ENCODE data around the gene SARDH. TPM values are rescaled to one million over a fixed set of nuclear protein-coding genes. Genes with fewer than 3 reads are reported as not detected.

Gene SARDH
- polyA plus RNA-seq, 2 donors: 0.20 TPM

DNA sequence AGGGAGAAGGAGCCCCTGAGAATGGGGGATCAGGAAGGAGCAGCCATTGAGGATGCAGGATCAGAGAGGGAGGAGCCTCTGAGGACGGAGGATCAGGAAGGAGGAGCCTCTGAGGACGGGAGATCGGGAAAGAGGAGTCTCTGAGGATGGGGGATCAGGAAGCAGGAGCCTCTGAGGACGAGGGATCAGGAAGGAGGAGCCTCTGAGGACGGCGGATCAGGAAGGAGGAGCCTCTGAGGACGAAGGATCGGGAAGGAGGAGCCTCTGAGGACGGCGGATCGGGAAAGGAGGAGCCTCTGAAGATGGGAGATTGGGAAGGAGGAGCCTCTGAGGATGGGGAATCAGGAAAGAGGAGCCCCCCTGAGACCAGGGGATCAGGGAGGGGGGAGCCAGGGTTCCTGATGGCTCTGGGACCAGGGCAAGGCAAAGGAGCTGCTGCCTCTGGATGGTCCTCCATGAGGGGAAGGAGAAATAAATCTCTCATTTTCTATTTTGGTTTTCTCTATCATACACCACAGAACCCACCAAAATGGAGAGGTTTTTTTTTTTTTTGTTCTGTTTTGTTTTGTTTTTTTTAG is 22.6 kb upstream of the SARDH start:
- no peaks in the 10 kb centered on the region for H3K27me3 ChIP-seq (ENCODE audit: control insufficient read depth in 1 of 2, insufficient read depth in 2 of 2, low read length in 2 of 2)
- H3K9me3 ChIP-seq (ENCODE audit: control insufficient read depth in 2 of 2, insufficient read depth in 1 of 2, low read depth in 1 of 2, low read length in 1 of 2): no peaks in the 10 kb centered on the region
- no peak overlapping the region for H3K4me3 ChIP-seq (ENCODE audit: low read depth in 1 of 2, low read length in 2 of 2)
- 83% methylated on average over 11 of the region's 11 CpGs; no CpG with 5 or more reads in 1 of the 2 donors for WGBS, 2 donors
- no peaks in the 10 kb centered on the region for H3K4me1 ChIP-seq (ENCODE audit: control insufficient read depth in 2 of 2, insufficient read depth in 2 of 2, low read length in 1 of 2)
- H3K27ac ChIP-seq (ENCODE audit: low read depth in 2 of 2, low read length in 1 of 2): no peak overlapping the region
- peaks cover 0 to 5% of the 10 kb centered on the region in 2 donors for H3K36me3 ChIP-seq (ENCODE audit: control insufficient read depth in 2 of 2, insufficient read depth in 2 of 2, low read length in 1 of 2)

DNA sequence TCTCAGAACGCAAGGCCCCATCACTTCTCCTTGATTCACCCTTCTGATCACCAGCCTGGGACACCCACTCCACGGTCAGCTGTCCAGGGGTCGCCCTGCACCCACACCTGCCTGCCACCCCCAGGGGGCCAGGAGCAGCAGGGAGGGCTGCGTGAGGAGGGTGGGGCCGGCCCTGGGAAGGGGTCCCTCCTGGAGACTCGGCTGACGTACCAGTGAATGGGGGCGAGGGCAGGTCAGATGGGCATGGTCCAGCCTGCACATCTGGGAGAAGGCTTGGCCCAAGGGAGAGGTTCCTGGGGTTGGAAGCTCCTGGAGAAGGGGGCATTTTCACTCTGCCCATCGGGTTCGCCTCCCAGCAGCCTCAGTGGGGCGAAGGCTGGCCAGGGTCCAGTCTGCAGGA is 21.8 kb upstream of the SARDH start:
- Histone ChIP-seq H3K9me3 (ENCODE audit: control insufficient read depth in 2 of 2, insufficient read depth in 1 of 2, low read depth in 1 of 2, low read length in 1 of 2) (no peaks in the 10 kb centered on the region), H3K27ac (ENCODE audit: low read depth in 2 of 2, low read length in 1 of 2) (no peak overlapping the region), H3K4me1 (ENCODE audit: control insufficient read depth in 2 of 2, insufficient read depth in 2 of 2, low read length in 1 of 2) (no peaks in the 10 kb centered on the region), H3K4me3 (ENCODE audit: low read depth in 1 of 2, low read length in 2 of 2) (no peak overlapping the region), H3K27me3 (ENCODE audit: control insufficient read depth in 1 of 2, insufficient read depth in 2 of 2, low read length in 2 of 2) (no peaks in the 10 kb centered on the region), H3K36me3 (ENCODE audit: control insufficient read depth in 2 of 2, insufficient read depth in 2 of 2, low read length in 1 of 2) (peaks cover 0 to 5% of the 10 kb centered on the region in 2 donors)
- 86 to 96% methylated on average over 3 to 11 of the region's 11 CpGs for WGBS, 2 donors

DNA sequence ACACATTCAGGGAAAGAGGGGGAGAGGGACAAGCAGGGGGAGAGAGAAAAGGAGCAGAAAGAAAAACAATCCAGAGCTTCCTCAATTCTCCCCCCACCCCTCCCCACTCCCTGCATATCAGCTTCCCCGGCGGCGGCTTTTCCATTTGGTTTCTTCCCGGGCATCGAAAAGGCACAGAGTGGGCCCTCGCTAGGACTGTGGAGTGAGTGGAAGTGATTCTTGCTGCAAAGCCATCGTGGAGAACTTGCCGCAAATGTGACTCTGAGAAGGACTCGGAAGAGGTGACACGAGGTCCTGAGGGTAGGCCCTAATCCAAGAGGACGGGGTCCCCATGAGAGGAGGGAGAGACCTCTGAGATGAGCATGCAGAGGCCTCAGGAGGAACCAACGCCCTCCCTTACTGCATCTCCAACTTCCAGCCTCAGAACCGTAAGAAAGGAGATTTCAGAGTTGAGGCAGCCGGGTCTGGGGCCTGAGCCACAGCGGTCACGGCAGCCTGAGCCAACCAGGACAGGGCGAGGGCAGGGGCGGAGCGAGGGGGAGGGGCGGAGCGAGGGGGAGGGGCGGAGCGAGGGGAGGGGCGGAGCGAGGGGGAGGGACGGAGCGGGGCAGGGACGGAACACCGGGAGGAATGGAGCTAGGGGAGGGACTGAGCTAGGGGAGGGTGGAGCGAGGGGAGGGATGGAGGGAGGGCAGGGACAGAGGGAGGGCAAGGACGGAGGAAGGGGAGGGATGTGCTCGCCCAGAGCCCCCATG is 21.2 kb upstream of the SARDH start:
- WGBS, 2 donors: 59 to 83% methylated on average over 28 to 32 of the region's 32 CpGs
- Histone ChIP-seq H3K36me3 (ENCODE audit: control insufficient read depth in 2 of 2, insufficient read depth in 2 of 2, low read length in 1 of 2) (peaks cover 0 to 5% of the 10 kb centered on the region in 2 donors), H3K4me1 (ENCODE audit: control insufficient read depth in 2 of 2, insufficient read depth in 2 of 2, low read length in 1 of 2) (no peaks in the 10 kb centered on the region), H3K27me3 (ENCODE audit: control insufficient read depth in 1 of 2, insufficient read depth in 2 of 2, low read length in 2 of 2) (no peaks in the 10 kb centered on the region), H3K27ac (ENCODE audit: low read depth in 2 of 2, low read length in 1 of 2) (no peak overlapping the region), H3K9me3 (ENCODE audit: control insufficient read depth in 2 of 2, insufficient read depth in 1 of 2, low read depth in 1 of 2, low read length in 1 of 2) (no peaks in the 10 kb centered on the region), H3K4me3 (ENCODE audit: low read depth in 1 of 2, low read length in 2 of 2) (no peak overlapping the region)

DNA sequence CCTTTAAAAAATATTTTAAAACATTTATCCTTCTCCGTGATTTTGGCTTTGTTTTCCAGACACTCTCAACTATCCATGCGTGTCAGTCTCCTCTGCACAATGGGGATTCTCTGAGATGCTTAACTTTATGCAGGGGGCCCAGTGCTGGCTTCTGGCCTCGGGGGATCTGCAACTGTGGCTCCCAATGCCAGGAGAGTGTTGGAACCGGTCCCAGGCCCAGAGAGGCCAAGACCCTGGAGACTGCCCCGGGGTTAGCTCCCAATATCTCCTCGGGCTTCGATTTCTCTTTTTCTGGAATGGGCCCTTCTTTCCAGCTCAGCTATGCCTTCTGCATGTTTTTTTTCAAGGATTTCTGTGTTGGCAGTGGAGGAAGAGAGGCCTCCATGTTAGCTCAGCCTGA is 20.1 kb upstream of the SARDH start:
- WGBS, 2 donors: 83% methylated on average over 7 of the region's 7 CpGs

DNA sequence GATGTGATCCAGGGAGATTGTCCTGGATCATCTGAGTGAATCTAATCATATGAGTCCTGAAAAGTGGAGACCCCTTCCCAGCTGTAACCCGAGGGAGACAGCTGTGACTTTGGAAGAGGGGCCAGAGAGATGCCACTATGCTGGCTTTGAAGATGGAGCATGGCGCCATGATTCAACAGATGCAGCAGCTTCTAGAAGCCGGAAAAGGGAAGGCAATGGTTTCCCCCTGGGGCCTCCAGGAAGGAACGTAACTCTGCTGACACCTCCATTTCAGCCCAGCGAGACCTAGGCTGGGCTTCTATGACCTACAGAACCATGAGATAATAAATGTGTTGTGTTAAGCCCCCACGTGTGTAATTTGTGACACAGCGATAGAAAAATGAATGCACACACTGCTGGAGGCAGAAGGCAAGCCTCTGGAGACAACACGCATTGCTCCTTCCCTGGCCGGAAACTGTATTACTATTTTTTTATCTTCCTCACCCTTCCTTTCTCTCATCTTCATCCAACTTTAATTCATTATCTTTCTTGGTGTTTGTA is 16.6 kb upstream of the SARDH start:
- H3K4me1 ChIP-seq (ENCODE audit: control insufficient read depth in 2 of 2, insufficient read depth in 2 of 2, low read length in 1 of 2): no peaks in the 10 kb centered on the region
- no peaks in the 10 kb centered on the region for H3K36me3 ChIP-seq (ENCODE audit: control insufficient read depth in 2 of 2, insufficient read depth in 2 of 2, low read length in 1 of 2)
- H3K27ac ChIP-seq (ENCODE audit: low read depth in 2 of 2, low read length in 1 of 2): no peak overlapping the region
- 51 to 58% methylated on average over 9 of the region's 9 CpGs for WGBS, 2 donors
- no peak overlapping the region for H3K4me3 ChIP-seq (ENCODE audit: low read depth in 1 of 2, low read length in 2 of 2)
- no peaks in the 10 kb centered on the region for H3K9me3 ChIP-seq (ENCODE audit: control insufficient read depth in 2 of 2, insufficient read depth in 1 of 2, low read depth in 1 of 2, low read length in 1 of 2)
- no peaks in the 10 kb centered on the region for H3K27me3 ChIP-seq (ENCODE audit: control insufficient read depth in 1 of 2, insufficient read depth in 2 of 2, low read length in 2 of 2)

More for the DNA sequence above, 20.1 kb upstream of the SARDH start:
- no peak overlapping the region for H3K4me3 ChIP-seq (ENCODE audit: low read depth in 1 of 2, low read length in 2 of 2)
- H3K4me1 ChIP-seq (ENCODE audit: control insufficient read depth in 2 of 2, insufficient read depth in 2 of 2, low read length in 1 of 2): no peaks in the 10 kb centered on the region
- peaks cover 0 to 1% of the 10 kb centered on the region in 2 donors for H3K36me3 ChIP-seq (ENCODE audit: control insufficient read depth in 2 of 2, insufficient read depth in 2 of 2, low read length in 1 of 2)
- no peaks in the 10 kb centered on the region for H3K27me3 ChIP-seq (ENCODE audit: control insufficient read depth in 1 of 2, insufficient read depth in 2 of 2, low read length in 2 of 2)
- H3K27ac ChIP-seq (ENCODE audit: low read depth in 2 of 2, low read length in 1 of 2): no peak overlapping the region
- H3K9me3 ChIP-seq (ENCODE audit: control insufficient read depth in 2 of 2, insufficient read depth in 1 of 2, low read depth in 1 of 2, low read length in 1 of 2): no peaks in the 10 kb centered on the region

DNA sequence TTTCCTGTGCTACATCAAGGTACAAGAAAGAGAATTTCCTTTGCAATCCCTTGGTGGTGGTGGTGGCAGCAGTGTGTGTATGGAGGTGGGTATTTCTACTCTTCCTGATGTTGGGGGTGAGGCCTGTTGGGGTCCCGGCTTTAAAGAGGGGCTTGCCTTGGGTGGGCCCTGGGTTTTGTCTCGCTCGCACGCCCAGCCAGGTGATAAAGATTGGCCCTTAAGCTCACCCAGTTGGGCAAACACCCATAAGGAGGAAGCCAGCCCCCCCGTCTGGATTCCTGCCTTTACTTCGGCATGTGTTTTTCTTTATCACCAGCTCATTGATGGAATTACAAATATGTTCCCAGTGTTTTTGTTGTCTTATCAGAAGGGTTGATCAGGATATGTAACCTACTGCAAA is 16.0 kb upstream of the SARDH start:
- H3K9me3 ChIP-seq (ENCODE audit: control insufficient read depth in 2 of 2, insufficient read depth in 1 of 2, low read depth in 1 of 2, low read length in 1 of 2): no peaks in the 10 kb centered on the region
- H3K4me1 ChIP-seq (ENCODE audit: control insufficient read depth in 2 of 2, insufficient read depth in 2 of 2, low read length in 1 of 2): no peaks in the 10 kb centered on the region
- no peak overlapping the region for H3K4me3 ChIP-seq (ENCODE audit: low read depth in 1 of 2, low read length in 2 of 2)
- WGBS, 2 donors: 87 to 95% methylated on average over 6 of the region's 6 CpGs
- no peak overlapping the region for H3K27ac ChIP-seq (ENCODE audit: low read depth in 2 of 2, low read length in 1 of 2)
- H3K27me3 ChIP-seq (ENCODE audit: control insufficient read depth in 1 of 2, insufficient read depth in 2 of 2, low read length in 2 of 2): no peaks in the 10 kb centered on the region
- H3K36me3 ChIP-seq (ENCODE audit: control insufficient read depth in 2 of 2, insufficient read depth in 2 of 2, low read length in 1 of 2): no peaks in the 10 kb centered on the region

DNA sequence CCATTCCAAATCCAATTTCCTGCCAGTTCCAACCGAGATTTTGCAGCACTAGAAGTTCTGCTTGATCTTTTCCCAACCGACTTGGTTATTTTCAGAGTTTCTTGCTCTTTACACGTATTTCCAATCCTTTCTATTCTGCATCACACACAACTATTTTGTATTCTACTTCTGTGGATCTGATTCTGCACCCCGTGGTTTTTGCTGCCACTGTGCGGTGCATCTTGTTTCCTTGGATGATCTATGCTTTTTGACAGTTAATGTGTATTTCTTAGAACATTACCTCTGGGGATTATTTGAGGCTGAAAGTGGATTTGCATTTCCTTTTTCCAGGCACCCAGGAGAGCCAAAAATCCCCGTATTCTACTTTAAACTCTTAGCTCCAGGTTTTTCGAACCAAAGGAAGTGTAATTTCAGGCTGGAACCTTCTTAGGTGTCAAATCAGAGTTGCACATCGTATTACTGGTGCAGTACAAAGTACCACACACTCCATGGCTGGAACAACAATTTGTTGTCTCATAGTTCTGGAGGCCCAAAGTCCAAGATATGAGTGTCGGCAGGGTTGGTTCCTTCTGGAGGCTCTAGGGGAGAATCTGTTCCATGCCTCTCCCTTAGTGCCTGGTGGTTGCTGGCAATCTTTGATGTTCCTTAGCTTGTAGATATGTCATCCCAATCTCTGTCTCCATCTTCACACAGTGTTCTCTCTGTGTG is 14.7 kb upstream of the SARDH start:
- WGBS, 2 donors: 65 to 74% methylated on average over 9 of the region's 9 CpGs

DNA sequence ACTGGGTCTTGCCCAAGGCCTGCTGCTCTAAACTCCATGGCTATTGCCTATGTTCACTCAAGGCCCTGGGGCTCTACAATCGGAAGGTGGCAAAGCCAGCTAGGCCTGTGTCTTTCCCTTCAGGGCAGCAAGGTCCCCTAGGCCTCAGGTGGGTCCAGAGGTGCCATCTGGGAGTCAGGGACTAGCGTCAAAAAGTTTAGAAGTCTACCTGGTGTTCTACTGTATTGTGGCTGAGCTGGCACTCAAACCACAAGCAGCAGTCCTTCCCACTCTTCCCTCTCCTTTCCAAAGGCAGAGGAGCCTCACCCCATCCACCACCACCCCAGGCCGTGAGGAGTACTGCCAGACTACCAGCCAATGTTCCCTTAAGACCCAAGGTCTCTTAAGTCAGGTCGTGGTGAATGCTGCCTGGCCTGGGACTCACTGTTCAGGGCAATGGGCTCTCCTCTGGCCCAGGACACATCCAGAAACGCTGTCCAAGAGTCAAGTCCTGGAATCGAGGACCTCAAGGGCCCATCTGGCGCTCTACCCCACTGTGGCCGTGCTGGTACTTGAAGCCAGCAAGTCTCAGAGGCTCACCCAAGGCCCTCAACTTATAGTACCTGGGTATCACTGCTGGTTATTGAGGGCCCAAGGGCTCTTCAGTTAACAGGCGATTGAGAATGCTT is 13.0 kb upstream of the SARDH start:
- Histone ChIP-seq H3K4me3 (ENCODE audit: low read depth in 1 of 2, low read length in 2 of 2) (no peak overlapping the region), H3K27ac (ENCODE audit: low read depth in 2 of 2, low read length in 1 of 2) (no peak overlapping the region), H3K9me3 (ENCODE audit: control insufficient read depth in 2 of 2, insufficient read depth in 1 of 2, low read depth in 1 of 2, low read length in 1 of 2) (no peaks in the 10 kb centered on the region), H3K27me3 (ENCODE audit: control insufficient read depth in 1 of 2, insufficient read depth in 2 of 2, low read length in 2 of 2) (no peaks in the 10 kb centered on the region), H3K4me1 (ENCODE audit: control insufficient read depth in 2 of 2, insufficient read depth in 2 of 2, low read length in 1 of 2) (no peaks in the 10 kb centered on the region), H3K36me3 (ENCODE audit: control insufficient read depth in 2 of 2, insufficient read depth in 2 of 2, low read length in 1 of 2) (no peaks in the 10 kb centered on the region)
- 84% methylated on average over 9 of the region's 9 CpGs for WGBS, 2 donors

More for the DNA sequence above, 14.7 kb upstream of the SARDH start:
- H3K4me1 ChIP-seq (ENCODE audit: control insufficient read depth in 2 of 2, insufficient read depth in 2 of 2, low read length in 1 of 2): no peaks in the 10 kb centered on the region
- no peak overlapping the region for H3K27ac ChIP-seq (ENCODE audit: low read depth in 2 of 2, low read length in 1 of 2)
- no peak overlapping the region for H3K4me3 ChIP-seq (ENCODE audit: low read depth in 1 of 2, low read length in 2 of 2)
- H3K9me3 ChIP-seq (ENCODE audit: control insufficient read depth in 2 of 2, insufficient read depth in 1 of 2, low read depth in 1 of 2, low read length in 1 of 2): no peaks in the 10 kb centered on the region
- no peaks in the 10 kb centered on the region for H3K36me3 ChIP-seq (ENCODE audit: control insufficient read depth in 2 of 2, insufficient read depth in 2 of 2, low read length in 1 of 2)
- H3K27me3 ChIP-seq (ENCODE audit: control insufficient read depth in 1 of 2, insufficient read depth in 2 of 2, low read length in 2 of 2): no peaks in the 10 kb centered on the region

DNA sequence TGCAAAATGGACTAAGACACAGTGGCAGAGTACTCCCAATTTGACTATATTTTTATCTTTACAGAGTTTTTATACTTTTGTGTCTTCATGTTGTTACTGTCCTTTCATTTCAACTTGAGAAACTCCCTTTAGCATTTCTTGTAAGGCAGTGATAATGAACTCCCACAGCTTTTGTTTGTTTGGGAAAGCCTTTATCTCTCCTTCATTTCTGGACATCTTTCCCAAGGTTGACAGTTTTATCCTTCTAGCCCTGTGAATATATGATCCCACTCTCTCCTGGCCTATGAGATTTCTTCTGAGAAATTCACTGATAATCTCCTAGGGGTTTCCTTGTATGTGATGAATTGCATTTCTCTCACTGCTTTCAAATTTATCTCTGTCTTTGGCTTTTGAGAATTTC is 9.2 kb upstream of the SARDH start:
- H3K36me3 ChIP-seq (ENCODE audit: control insufficient read depth in 2 of 2, insufficient read depth in 2 of 2, low read length in 1 of 2): no peaks in the 10 kb centered on the region
- H3K27ac ChIP-seq (ENCODE audit: low read depth in 2 of 2, low read length in 1 of 2): no peak overlapping the region
- no peak overlapping the region for H3K4me3 ChIP-seq (ENCODE audit: low read depth in 1 of 2, low read length in 2 of 2)
- H3K4me1 ChIP-seq (ENCODE audit: control insufficient read depth in 2 of 2, insufficient read depth in 2 of 2, low read length in 1 of 2): no peaks in the 10 kb centered on the region
- H3K27me3 ChIP-seq (ENCODE audit: control insufficient read depth in 1 of 2, insufficient read depth in 2 of 2, low read length in 2 of 2): no peaks in the 10 kb centered on the region
- no peaks in the 10 kb centered on the region for H3K9me3 ChIP-seq (ENCODE audit: control insufficient read depth in 2 of 2, insufficient read depth in 1 of 2, low read depth in 1 of 2, low read length in 1 of 2)
